HL-60 (cell line): Measurements from ENCODE around the gene PAM16.

Experiments used
- DNase-seq, 2 experiments: peaks; one replicate each; pipeline ENCODE4 v3.0.0-alpha.2; 2010 to 2020; ENCODE audit warnings: low read depth in 1 of 2, low spot score in 1 of 2
- H3K27ac ChIP-seq: fragments of 250-450 bp; sonication (Bioruptor Pico); replicated peaks from 2 replicates; pipeline ENCODE4 v1.5.1; 2020; ENCODE audit warnings: mild to moderate bottlenecking, moderate library complexity
- H3K27me3 ChIP-seq: fragments of 250-450 bp; sonication (Bioruptor Pico); 2 replicates; pipeline ENCODE4 v1.5.1; 2021; ENCODE audit warnings: mild to moderate bottlenecking, moderate library complexity; ENCODE audit not compliant: insufficient read depth, poor library complexity, severe bottlenecking
- H3K4me3 ChIP-seq: replicated peaks from 2 replicates; pipeline ENCODE4 v1.5.1; 2011; ENCODE audit warnings: mild to moderate bottlenecking, control low read depth, low read length; ENCODE audit not compliant: insufficient read depth
- GABPA ChIP-seq: IDR thresholded peaks from 2 replicates; pipeline ENCODE4 v1.6.1; 2012; ENCODE audit warnings: low read depth
- POLR2AphosphoS5 ChIP-seq: IDR thresholded peaks from 2 replicates; pipeline ENCODE4 v1.6.1; 2012; ENCODE audit warnings: low read depth
- SPI1 ChIP-seq: IDR thresholded peaks from 2 replicates; pipeline ENCODE4 v1.6.1; 2012; ENCODE audit warnings: low read depth, mild to moderate bottlenecking, borderline replicate concordance
- TF ChIP-seq, protein P1 (sequence below): IDR thresholded peaks from 2 replicates; pipeline ENCODE4 v1.6.1; 2012; ENCODE audit warnings: low read depth; ENCODE audit not compliant: insufficient replicate concordance
- TF ChIP-seq, protein P2 (sequence below): IDR thresholded peaks from one replicate; pipeline ENCODE4 v1.5.1; 2011; ENCODE audit warnings: low read length, control low read depth, inconsistent platforms; ENCODE audit not compliant: insufficient read depth

PAM16 gene

DNA sequence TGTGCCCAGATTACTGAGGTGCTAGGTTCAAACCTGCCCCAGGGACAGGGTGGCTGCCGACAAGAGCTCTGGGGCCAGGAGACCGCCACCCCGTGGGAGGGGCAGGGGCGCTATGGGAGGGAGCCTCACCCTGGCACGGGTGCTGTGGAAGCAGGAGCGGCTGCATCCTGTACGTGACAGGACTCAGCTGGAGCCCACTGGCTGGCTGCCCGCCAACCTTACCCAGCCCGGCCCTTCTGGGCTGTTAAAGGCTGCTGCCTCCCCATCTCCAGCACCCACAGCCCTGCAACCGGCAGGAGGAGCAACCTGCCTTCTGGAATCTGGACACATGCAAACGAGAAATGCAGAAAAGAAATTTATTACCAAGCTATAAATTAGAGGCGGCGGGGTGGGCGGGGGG, 11.2 kb downstream of the PAM16 start:
- Histone ChIP-seq H3K4me3 (no peak overlapping the region), H3K27ac (no peak overlapping the region), H3K27me3 (no peaks in the 10 kb centered on the region)
- no peak for DNase-seq
- TF ChIP-seq, protein P1, sequence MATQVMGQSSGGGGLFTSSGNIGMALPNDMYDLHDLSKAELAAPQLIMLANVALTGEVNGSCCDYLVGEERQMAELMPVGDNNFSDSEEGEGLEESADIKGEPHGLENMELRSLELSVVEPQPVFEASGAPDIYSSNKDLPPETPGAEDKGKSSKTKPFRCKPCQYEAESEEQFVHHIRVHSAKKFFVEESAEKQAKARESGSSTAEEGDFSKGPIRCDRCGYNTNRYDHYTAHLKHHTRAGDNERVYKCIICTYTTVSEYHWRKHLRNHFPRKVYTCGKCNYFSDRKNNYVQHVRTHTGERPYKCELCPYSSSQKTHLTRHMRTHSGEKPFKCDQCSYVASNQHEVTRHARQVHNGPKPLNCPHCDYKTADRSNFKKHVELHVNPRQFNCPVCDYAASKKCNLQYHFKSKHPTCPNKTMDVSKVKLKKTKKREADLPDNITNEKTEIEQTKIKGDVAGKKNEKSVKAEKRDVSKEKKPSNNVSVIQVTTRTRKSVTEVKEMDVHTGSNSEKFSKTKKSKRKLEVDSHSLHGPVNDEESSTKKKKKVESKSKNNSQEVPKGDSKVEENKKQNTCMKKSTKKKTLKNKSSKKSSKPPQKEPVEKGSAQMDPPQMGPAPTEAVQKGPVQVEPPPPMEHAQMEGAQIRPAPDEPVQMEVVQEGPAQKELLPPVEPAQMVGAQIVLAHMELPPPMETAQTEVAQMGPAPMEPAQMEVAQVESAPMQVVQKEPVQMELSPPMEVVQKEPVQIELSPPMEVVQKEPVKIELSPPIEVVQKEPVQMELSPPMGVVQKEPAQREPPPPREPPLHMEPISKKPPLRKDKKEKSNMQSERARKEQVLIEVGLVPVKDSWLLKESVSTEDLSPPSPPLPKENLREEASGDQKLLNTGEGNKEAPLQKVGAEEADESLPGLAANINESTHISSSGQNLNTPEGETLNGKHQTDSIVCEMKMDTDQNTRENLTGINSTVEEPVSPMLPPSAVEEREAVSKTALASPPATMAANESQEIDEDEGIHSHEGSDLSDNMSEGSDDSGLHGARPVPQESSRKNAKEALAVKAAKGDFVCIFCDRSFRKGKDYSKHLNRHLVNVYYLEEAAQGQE, result no peak
- TF ChIP-seq POLR2AphosphoS5 (no peak), SPI1 (no peak), GABPA (no peak)
- TF ChIP-seq, protein P2, sequence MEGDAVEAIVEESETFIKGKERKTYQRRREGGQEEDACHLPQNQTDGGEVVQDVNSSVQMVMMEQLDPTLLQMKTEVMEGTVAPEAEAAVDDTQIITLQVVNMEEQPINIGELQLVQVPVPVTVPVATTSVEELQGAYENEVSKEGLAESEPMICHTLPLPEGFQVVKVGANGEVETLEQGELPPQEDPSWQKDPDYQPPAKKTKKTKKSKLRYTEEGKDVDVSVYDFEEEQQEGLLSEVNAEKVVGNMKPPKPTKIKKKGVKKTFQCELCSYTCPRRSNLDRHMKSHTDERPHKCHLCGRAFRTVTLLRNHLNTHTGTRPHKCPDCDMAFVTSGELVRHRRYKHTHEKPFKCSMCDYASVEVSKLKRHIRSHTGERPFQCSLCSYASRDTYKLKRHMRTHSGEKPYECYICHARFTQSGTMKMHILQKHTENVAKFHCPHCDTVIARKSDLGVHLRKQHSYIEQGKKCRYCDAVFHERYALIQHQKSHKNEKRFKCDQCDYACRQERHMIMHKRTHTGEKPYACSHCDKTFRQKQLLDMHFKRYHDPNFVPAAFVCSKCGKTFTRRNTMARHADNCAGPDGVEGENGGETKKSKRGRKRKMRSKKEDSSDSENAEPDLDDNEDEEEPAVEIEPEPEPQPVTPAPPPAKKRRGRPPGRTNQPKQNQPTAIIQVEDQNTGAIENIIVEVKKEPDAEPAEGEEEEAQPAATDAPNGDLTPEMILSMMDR, result no peak

DNA sequence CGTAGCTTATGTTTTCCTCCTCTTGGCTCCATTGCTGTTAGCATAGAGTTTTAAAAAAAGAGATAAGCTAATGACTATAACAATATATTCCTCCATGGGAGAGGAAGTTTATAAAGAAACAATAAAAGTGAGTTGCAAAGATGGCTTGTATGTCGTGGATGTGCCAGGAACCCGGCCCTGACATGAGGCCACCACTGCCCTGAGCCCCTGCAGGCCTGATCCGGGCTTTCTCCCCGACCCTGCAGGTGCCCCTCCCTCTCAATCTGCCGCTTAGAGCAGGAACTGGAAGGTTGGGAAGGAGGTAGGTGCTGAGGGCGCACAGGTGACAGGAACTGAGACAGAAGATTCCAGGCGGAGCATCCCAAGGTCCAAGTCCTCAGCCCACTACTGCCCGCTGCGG, 11.7 kb downstream of the PAM16 start:
- TF ChIP-seq GABPA (no peak), POLR2AphosphoS5 (no peak), SPI1 (no peak)
- TF ChIP-seq, protein P1, result no peak
- TF ChIP-seq, protein P2, result no peak
- no peak for DNase-seq
- Histone ChIP-seq H3K27me3 (no peaks in the 10 kb centered on the region), H3K4me3 (no peak overlapping the region), H3K27ac (no peak overlapping the region)

DNA sequence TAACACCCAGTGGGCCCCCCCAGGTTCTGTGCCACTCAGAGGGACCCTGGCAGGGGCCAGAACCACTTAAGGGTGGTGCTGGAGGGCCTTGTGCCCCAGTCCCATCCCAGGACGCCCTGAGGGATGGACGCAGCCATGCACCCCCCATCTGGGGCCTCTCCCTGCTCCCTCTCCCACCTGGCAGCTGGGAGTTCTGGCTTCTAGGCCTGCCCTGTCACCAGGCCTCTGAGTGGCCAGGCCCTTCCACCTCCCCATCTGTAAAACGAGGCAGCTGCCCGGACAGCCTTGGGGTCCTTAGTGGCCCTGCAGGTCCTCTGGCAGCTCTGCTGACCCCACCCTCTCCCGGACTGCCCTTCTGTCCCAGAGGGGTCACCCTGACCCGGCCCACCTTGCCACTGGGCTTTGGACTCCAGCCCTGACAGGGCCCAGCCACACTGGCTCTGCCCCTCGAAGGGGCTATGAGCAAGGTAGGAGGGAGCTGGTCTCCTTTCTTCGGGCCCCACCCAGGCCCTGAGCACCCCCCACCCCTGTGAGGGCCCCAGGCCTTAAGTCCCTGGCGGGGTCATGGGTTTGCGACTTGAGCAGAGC, 12.3 kb downstream of the PAM16 start:
- TF ChIP-seq GABPA (no peak), POLR2AphosphoS5 (0 out of 2 replicates have a peak, but pooled peaks have one; percentile 29), SPI1 (no peak)
- TF ChIP-seq, protein P2, result no peak
- TF ChIP-seq, protein P1, result no peak
- Histone ChIP-seq H3K27ac (no peak overlapping the region), H3K4me3 (no peak overlapping the region), H3K27me3 (no peaks in the 10 kb centered on the region)
- DNase-seq, result no peak
